PFSK-1 (cell line): ENCODE measurements around the gene SYNE1.

Source experiments
- FOXP2 ChIP-seq: optimal IDR thresholded peaks from 2 replicates; pipeline ENCODE3; 2011; ENCODE audit warnings: borderline replicate concordance, control low read depth, inconsistent platforms; ENCODE audit not compliant: insufficient read depth; ENCODE audit errors: extremely low read length, extremely low read depth
- POLR2AphosphoS5 ChIP-seq: IDR thresholded peaks from 2 replicates; pipeline ENCODE4 v1.6.1; 2012; ENCODE audit warnings: low read depth, mild to moderate bottlenecking, control low read depth, low read length, moderate library complexity
- SIN3A ChIP-seq: IDR thresholded peaks from 2 replicates; pipeline ENCODE4 v1.6.1; 2012; ENCODE audit warnings: mild to moderate bottlenecking, low read length, moderate library complexity, borderline replicate concordance; ENCODE audit not compliant: insufficient read depth
- TAF1 ChIP-seq: IDR thresholded peaks from 2 replicates; pipeline ENCODE4 v1.6.1; 2012; ENCODE audit warnings: low read length, control low read depth, borderline replicate concordance; ENCODE audit not compliant: insufficient read depth
- TF ChIP-seq, protein P1 (sequence below), 2 experiments: IDR thresholded peaks; 2 replicates each; pipeline versions ENCODE4 v1.6.1 to v1.8.0; 2011 to 2012; ENCODE audit warnings: low read depth in 2 of 2, low read length in 2 of 2, control low read depth in 1 of 2, inconsistent platforms in 1 of 2, mild to moderate bottlenecking in 1 of 2, moderate library complexity in 1 of 2; ENCODE audit not compliant: insufficient read depth in 1 of 2

The SYNE1 gene

DNA sequence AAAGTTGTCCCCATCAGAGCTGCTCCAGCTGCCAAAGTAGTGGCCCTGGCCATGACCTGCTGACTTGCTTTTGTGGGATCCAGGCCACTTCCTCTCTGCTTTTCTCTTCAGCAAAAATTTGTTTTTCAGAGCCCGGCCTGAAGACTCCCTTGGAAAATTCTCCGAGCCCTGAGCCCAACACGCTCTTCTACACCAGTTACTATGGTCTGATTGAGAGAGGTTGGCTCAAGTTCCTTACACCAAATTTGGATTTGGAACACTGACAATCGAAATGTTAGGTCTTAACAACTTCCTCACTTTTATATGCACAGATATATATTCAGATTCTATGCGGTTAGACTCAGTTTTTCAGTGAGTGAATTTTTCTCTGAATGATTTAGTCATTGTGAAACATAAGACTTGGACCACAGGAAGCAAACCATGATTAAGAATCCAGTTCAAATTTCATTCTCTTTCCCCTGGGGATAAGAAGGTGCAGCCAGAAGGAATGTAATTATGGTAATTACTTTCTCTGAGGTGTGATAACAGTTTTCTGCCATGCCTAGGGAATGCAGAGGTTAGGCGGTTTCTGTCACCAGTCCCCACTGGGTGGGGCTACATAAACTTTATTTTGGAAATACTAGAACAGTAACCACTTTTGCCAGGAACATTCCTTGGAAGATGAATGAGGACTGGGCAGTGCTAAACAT, 365.2 kb downstream of the SYNE1 start:
- TF ChIP-seq TAF1 = no peak
- no peak for TF ChIP-seq SIN3A
- TF ChIP-seq FOXP2 = no peak
- no peak for TF ChIP-seq POLR2AphosphoS5
- TF ChIP-seq, protein P1, sequence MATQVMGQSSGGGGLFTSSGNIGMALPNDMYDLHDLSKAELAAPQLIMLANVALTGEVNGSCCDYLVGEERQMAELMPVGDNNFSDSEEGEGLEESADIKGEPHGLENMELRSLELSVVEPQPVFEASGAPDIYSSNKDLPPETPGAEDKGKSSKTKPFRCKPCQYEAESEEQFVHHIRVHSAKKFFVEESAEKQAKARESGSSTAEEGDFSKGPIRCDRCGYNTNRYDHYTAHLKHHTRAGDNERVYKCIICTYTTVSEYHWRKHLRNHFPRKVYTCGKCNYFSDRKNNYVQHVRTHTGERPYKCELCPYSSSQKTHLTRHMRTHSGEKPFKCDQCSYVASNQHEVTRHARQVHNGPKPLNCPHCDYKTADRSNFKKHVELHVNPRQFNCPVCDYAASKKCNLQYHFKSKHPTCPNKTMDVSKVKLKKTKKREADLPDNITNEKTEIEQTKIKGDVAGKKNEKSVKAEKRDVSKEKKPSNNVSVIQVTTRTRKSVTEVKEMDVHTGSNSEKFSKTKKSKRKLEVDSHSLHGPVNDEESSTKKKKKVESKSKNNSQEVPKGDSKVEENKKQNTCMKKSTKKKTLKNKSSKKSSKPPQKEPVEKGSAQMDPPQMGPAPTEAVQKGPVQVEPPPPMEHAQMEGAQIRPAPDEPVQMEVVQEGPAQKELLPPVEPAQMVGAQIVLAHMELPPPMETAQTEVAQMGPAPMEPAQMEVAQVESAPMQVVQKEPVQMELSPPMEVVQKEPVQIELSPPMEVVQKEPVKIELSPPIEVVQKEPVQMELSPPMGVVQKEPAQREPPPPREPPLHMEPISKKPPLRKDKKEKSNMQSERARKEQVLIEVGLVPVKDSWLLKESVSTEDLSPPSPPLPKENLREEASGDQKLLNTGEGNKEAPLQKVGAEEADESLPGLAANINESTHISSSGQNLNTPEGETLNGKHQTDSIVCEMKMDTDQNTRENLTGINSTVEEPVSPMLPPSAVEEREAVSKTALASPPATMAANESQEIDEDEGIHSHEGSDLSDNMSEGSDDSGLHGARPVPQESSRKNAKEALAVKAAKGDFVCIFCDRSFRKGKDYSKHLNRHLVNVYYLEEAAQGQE (IDR thresholded peaks at IDR 0.05; ENCODE audit: insufficient read depth in 1 of 2, low read depth in 2 of 2, low read length in 2 of 2) = no peak

DNA sequence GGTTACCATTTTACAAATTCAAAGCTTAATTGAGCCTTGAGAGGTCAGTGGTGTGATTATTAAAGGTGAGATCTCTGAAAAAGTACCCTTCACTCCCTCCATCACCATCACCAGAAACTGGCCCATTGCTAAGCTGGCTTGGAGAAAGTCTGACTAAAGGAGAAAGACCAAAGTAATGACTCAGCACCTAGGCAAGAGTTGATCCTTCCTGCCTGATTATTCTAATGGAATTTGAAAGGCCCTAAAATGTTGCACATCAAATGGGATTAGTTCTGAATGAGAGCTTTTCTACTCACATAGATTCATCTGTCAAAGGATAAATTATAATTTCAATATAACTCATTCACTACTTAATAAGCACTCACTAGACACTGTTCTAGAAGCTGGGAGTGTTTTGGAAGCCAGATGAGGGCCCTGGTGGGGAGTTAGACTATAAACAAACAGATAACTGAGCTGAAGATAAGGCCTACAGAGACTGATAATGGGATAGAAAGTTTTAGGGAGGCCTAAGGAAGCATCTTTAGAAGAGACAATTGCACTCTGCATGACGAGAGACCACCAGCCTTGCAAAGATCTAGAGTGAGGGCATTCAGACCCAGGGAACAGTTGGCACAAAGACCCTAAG, 366.7 kb downstream of the SYNE1 start:
- no peak for TF ChIP-seq FOXP2
- TF ChIP-seq, protein P1 (IDR thresholded peaks at IDR 0.05; ENCODE audit: insufficient read depth in 1 of 2, low read depth in 2 of 2, low read length in 2 of 2) = no peak
- no peak for TF ChIP-seq SIN3A
- TF ChIP-seq TAF1 = no peak
- no peak for TF ChIP-seq POLR2AphosphoS5

DNA sequence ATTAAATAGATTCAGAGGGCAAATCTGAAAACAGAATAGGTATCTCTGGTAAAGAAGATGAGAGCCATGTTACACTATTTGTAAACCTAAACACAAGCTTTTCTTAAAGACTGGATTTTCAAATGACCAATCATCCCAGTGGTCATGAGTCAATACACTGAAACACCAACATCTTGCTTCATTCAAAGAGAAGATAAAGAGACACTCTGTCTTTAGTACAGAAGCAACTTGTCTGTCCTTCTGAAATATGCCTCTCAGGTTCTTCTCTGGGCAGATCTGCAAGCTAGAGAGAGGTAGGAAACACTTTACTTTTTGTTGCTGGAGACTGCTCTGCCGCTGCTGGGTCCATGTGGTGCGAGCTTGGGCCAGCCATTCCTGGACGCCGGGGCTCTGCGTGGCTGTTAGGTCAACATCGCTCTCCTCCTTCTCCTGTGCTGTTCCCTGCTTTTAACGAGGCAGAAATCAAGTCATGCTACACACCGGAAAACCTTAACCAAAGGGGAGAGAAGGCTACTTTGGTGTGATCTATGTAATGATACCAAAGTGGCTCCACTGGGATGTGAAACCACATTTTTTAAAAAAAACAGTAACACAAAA, 368.2 kb downstream of the SYNE1 start:
- TF ChIP-seq, protein P1 (IDR thresholded peaks at IDR 0.05; ENCODE audit: insufficient read depth in 1 of 2, low read depth in 2 of 2, low read length in 2 of 2) = no peak
- TF ChIP-seq POLR2AphosphoS5 (no peak), TAF1 (no peak), FOXP2 (no peak), SIN3A (no peak)

DNA sequence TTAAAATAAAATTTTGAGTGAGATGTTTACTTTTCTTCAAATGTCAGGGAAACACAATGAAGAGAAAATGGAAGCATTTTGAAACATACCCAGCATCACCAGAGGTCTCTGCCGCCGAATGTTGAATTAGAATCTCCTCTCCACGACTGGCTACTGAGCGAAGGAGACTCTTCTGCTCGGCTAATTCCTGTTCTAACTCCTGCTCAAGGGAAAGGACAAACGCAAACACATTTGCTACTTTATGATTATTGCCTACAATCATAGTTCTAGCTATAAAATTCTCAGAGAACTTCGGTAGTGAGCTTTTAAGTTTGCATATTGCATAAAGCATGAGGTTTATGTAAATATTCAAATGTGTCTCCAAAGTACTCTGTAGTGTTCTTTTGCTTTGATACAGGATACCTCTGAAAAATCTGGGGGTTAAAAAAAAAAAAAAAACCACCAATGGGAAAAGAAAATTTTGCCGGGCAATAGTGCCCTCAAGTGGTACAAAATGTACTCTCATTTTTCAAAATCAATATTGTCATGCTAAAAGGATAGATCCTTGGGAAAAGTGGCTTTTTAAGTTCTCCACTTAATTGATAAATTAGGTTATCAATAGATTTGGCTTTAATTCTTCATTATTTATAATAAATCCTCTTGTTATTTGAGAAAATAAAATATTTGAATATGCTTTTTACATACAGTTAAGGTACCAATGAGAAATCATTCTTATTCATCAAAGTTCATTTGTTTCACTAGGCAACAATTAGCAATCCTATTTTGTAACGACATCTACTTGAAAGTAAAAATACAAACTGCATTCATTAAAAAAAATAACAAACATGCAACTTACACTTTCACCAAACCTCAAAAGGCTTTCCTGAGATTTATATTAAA, 369.0 kb downstream of the SYNE1 start:
- TF ChIP-seq, protein P1 (IDR thresholded peaks at IDR 0.05; ENCODE audit: insufficient read depth in 1 of 2, low read depth in 2 of 2, low read length in 2 of 2) = no peak
- TF ChIP-seq POLR2AphosphoS5 (no peak), TAF1 (no peak), FOXP2 (no peak), SIN3A (no peak)
